NCI-H526 (cell line): ENCODE measurements around the gene ADAMTSL3.
A peak's percentile ranks its signal among the peaks of the same experiment; 100 is the strongest.

ENCODE experiments used
- DNase-seq, 2 experiments: peaks; one replicate each; lab custom pipeline; 2025; lab: John Stamatoyannopoulos, UW

ADAMTSL3 gene

GRCh38 chr15:83656943-83657528 is 3.1 kb downstream of the ADAMTSL3 start:
- no peak for DNase-seq

GRCh38 chr15:83657549-83657948 is 3.6 kb downstream of the ADAMTSL3 start:
- DNase-seq, result peak in 1 of 2 experiments; percentile 29

GRCh38 chr15:83658430-83659416 is 4.8 kb downstream of the ADAMTSL3 start:
- no peak for DNase-seq

- no peak for DNase-seq
Observed at GRCh38 chr15:83659417-83659812, 5.5 kb downstream of the ADAMTSL3 start.

GRCh38 chr15:83665480-83665879 is 11.6 kb downstream of the ADAMTSL3 start:
- DNase-seq, result no peak

- peak in 1 of 2 experiments; percentile 6 for DNase-seq
Observed at GRCh38 chr15:83670672-83671229, 16.8 kb downstream of the ADAMTSL3 start.

- DNase-seq, result no peak
Observed at GRCh38 chr15:83671603-83672002, 17.7 kb downstream of the ADAMTSL3 start.

GRCh38 chr15:83673385-83673784 is 19.5 kb downstream of the ADAMTSL3 start:
- DNase-seq, result no peak

- no peak for DNase-seq
Observed at GRCh38 chr15:83682476-83683088, 28.7 kb downstream of the ADAMTSL3 start.

- DNase-seq, result no peak
Observed at GRCh38 chr15:83685916-83686332, 32.0 kb downstream of the ADAMTSL3 start.

- DNase-seq, result no peak
Observed at GRCh38 chr15:83688201-83688600, 34.3 kb downstream of the ADAMTSL3 start.

GRCh38 chr15:83690676-83691075 is 36.8 kb downstream of the ADAMTSL3 start:
- no peak for DNase-seq

GRCh38 chr15:83692746-83693581 is 39.0 kb downstream of the ADAMTSL3 start:
- no peak for DNase-seq

- no peak for DNase-seq
Observed at GRCh38 chr15:83694015-83694414, 40.1 kb downstream of the ADAMTSL3 start.

- DNase-seq, result no peak
Observed at GRCh38 chr15:83694536-83694935, 40.6 kb downstream of the ADAMTSL3 start.

GRCh38 chr15:83695246-83695645 is 41.3 kb downstream of the ADAMTSL3 start:
- peak; percentile 6 to 58 for DNase-seq

- DNase-seq, result peak; percentile 77 to 87
Observed at GRCh38 chr15:83695901-83696425, 42.0 kb downstream of the ADAMTSL3 start.

- DNase-seq, result no peak
Observed at GRCh38 chr15:83697716-83698115, 43.8 kb downstream of the ADAMTSL3 start.

GRCh38 chr15:83698294-83698693 is 44.4 kb downstream of the ADAMTSL3 start:
- DNase-seq, result no peak

- DNase-seq, result peak; percentile 38 to 40
Observed at GRCh38 chr15:83699028-83699427, 45.1 kb downstream of the ADAMTSL3 start.

- no peak for DNase-seq
Observed at GRCh38 chr15:83700082-83700481, 46.2 kb downstream of the ADAMTSL3 start.
